Measurements from ENCODE around the gene DMC1. TPM values are rescaled to one million over a fixed set of nuclear protein-coding genes. Genes with fewer than 3 reads are reported as not detected.

Gene DMC1
- polyA plus RNA-seq, 1 of the 3 experiments (the other 2 are of a cell fraction): not detected

GRCh38 chr22:38608992-38609750 lies 39.2 kb upstream of the DMC1 start:
- Histone ChIP-seq H3K79me2 (ENCODE audit: insufficient read depth) (no peaks in the 10 kb centered on the region), H3K4me1 (ENCODE audit: control insufficient read depth in 1 of 2, insufficient read depth in 2 of 2, low read depth in 1 of 2, low read length in 1 of 2) (0 out of 4 replicates have a peak, but pooled peaks cover 0 to 6% of the 10 kb centered on the region in 2 experiments), H3K36me3 (replicated peaks in 1 of 2; ENCODE audit: control insufficient read depth in 1 of 2, insufficient read depth in 2 of 2, low read length in 1 of 2) (no peaks in the 10 kb centered on the region), H3K4me2 (no peak overlapping the region), H3K9me2 (no peaks in the 10 kb centered on the region), H3K4me3 (ENCODE audit: low read depth in 2 of 2, low read length in 1 of 2) (no peak overlapping the region), H3K9me3 (no peaks in the 10 kb centered on the region), H3K27me3 (ENCODE audit: insufficient read depth) (no peaks in the 10 kb centered on the region), H3K9ac (no peak overlapping the region), H2AFZ (ENCODE audit: low read depth) (no peak overlapping the region), H4K20me1 (ENCODE audit: insufficient read depth) (no peaks in the 10 kb centered on the region), H3F3A (replicated peaks; ENCODE audit: insufficient read depth) (no peaks in the 10 kb centered on the region), H3K27ac (ENCODE audit: low read depth in 2 of 2, low read length in 1 of 2) (no peak overlapping the region)
- ChIA-PET POLR2A (no interaction called here), CTCF (no interaction called here)
- WGBS (ENCODE audit: low lambda C conversion rate): 62% methylated on average over 12 of the region's 13 CpGs
- no peak for DNase-seq
- TF ChIP-seq POLR2AphosphoS5 (IDR thresholded peaks at IDR 0.05; ENCODE audit: low read depth, low read length) (no peak), USF1 (IDR thresholded peaks at IDR 0.05; ENCODE audit: borderline replicate concordance, low read depth) (peak; percentile 34; the same call in 1 of the 2 replicates), TCF12 (IDR thresholded peaks at IDR 0.05) (peak; percentile 38; the same call in 1 of the 2 replicates)

- TF ChIP-seq CHD2 (IDR thresholded peaks at IDR 0.05; ENCODE audit: low read length, partially characterized antibody) (no peak), IRF3 (IDR thresholded peaks at IDR 0.05; ENCODE audit: low read depth, low read length) (no peak)
- CTCF ChIA-PET: no interaction called here
These were observed 37.7 kb upstream of the DMC1 start for GRCh38 chr22:38607680-38608079.

GRCh38 chr22:38602166-38602565 lies 32.2 kb upstream of the DMC1 start:
- H3K27me3 ChIP-seq (ENCODE audit: insufficient read depth): no peaks in the 10 kb centered on the region
- POLR2A ChIA-PET: no interaction called here
- no peaks in the 10 kb centered on the region for H3F3A ChIP-seq (replicated peaks; ENCODE audit: insufficient read depth)
- H3K36me3 ChIP-seq (replicated peaks in 1 of 2; ENCODE audit: control insufficient read depth in 1 of 2, insufficient read depth in 2 of 2, low read length in 1 of 2): no peaks in the 10 kb centered on the region
- H4K20me1 ChIP-seq (ENCODE audit: insufficient read depth): no peaks in the 10 kb centered on the region
- no peak overlapping the region for H2AFZ ChIP-seq (ENCODE audit: low read depth)
- whole genome bisulfite sequencing (ENCODE audit: low lambda C conversion rate): 92% methylated on average over 1 of the region's 1 CpG
- H3K9me2 ChIP-seq: no peaks in the 10 kb centered on the region
- CTCF ChIA-PET: no interaction called here
- H3K4me1 ChIP-seq (ENCODE audit: control insufficient read depth in 1 of 2, insufficient read depth in 2 of 2, low read depth in 1 of 2, low read length in 1 of 2): 0 out of 4 replicates have a peak, but pooled peaks cover 0 to 6% of the 10 kb centered on the region in 2 experiments
- no peak overlapping the region for H3K4me3 ChIP-seq (ENCODE audit: low read depth in 2 of 2, low read length in 1 of 2)
- H3K4me2 ChIP-seq: no peak overlapping the region
- H3K79me2 ChIP-seq (ENCODE audit: insufficient read depth): no peaks in the 10 kb centered on the region
- H3K9me3 ChIP-seq: no peaks in the 10 kb centered on the region
- H3K9ac ChIP-seq: no peak overlapping the region
- H3K27ac ChIP-seq (ENCODE audit: low read depth in 2 of 2, low read length in 1 of 2): no peak overlapping the region
- DNase-seq: no peak
- TF ChIP-seq EP300 (IDR thresholded peaks at IDR 0.05; ENCODE audit: borderline replicate concordance in 1 of 2, low read depth in 1 of 2, low read length in 1 of 2) (no peak), SIN3A (IDR thresholded peaks at IDR 0.05; ENCODE audit: borderline replicate concordance, low read depth, low read length) (no peak), GABPA (IDR thresholded peaks at IDR 0.05; ENCODE audit: low read depth) (no peak), FOXM1 (IDR thresholded peaks at IDR 0.05; ENCODE audit: low read depth) (no peak), ZBTB33 (IDR thresholded peaks at IDR 0.05; ENCODE audit: borderline replicate concordance, low read depth) (no peak), MEF2A (IDR thresholded peaks at IDR 0.05; ENCODE audit: borderline replicate concordance, low read depth) (no peak), RFX5 (IDR thresholded peaks at IDR 0.05; ENCODE audit: low read length) (no peak), FOSL2 (IDR thresholded peaks at IDR 0.05; ENCODE audit: borderline replicate concordance, low read depth) (no peak), TAF1 (IDR thresholded peaks at IDR 0.05; ENCODE audit: borderline replicate concordance, low read depth, low read length) (no peak), MXI1 (IDR thresholded peaks at IDR 0.05; ENCODE audit: low read depth, low read length) (no peak), RCOR1 (IDR thresholded peaks at IDR 0.05; ENCODE audit: low read length) (no peak), CHD2 (IDR thresholded peaks at IDR 0.05; ENCODE audit: low read length, partially characterized antibody) (no peak), RXRA (IDR thresholded peaks at IDR 0.05; ENCODE audit: borderline replicate concordance, low read depth) (no peak), POLR2AphosphoS5 (IDR thresholded peaks at IDR 0.05; ENCODE audit: low read depth, low read length) (no peak), RAD21 (IDR thresholded peaks at IDR 0.05; ENCODE audit: low read length) (no peak)

More at GRCh38 chr22:38607680-38608079, 37.7 kb upstream of the DMC1 start:
- Histone ChIP-seq H3K4me1 (ENCODE audit: control insufficient read depth in 1 of 2, insufficient read depth in 2 of 2, low read depth in 1 of 2, low read length in 1 of 2) (0 out of 4 replicates have a peak, but pooled peaks cover 0 to 6% of the 10 kb centered on the region in 2 experiments), H3K9me3 (no peaks in the 10 kb centered on the region), H3K9ac (no peak overlapping the region), H3K27ac (ENCODE audit: low read depth in 2 of 2, low read length in 1 of 2) (no peak overlapping the region), H3F3A (replicated peaks; ENCODE audit: insufficient read depth) (no peaks in the 10 kb centered on the region), H3K79me2 (ENCODE audit: insufficient read depth) (no peaks in the 10 kb centered on the region), H3K27me3 (ENCODE audit: insufficient read depth) (no peaks in the 10 kb centered on the region), H2AFZ (ENCODE audit: low read depth) (no peak overlapping the region), H3K9me2 (no peaks in the 10 kb centered on the region), H3K4me2 (no peak overlapping the region), H3K36me3 (replicated peaks in 1 of 2; ENCODE audit: control insufficient read depth in 1 of 2, insufficient read depth in 2 of 2, low read length in 1 of 2) (no peaks in the 10 kb centered on the region), H3K4me3 (ENCODE audit: low read depth in 2 of 2, low read length in 1 of 2) (no peak overlapping the region), H4K20me1 (ENCODE audit: insufficient read depth) (no peaks in the 10 kb centered on the region)
- no peak for DNase-seq
- POLR2A ChIA-PET: no interaction called here
- 92% methylated on average over 3 of the region's 3 CpGs for WGBS (ENCODE audit: low lambda C conversion rate)
